IPS DF 6.9 (cell line): ENCODE results near the gene F12.

Experiments used
- DNase-seq: peaks from one replicate; pipeline ENCODE4 v3.0.0-alpha.2; 2013; ENCODE audit warnings: low read depth, low spot score
- H3K27ac ChIP-seq: one replicate; pipeline ENCODE4 v1.5.1; 2013; ENCODE audit warnings: low read length, control low read depth
- H3K27me3 ChIP-seq: 2 replicates; pipeline ENCODE4 v1.6.1; 2013; ENCODE audit warnings: mild to moderate bottlenecking, low read length; ENCODE audit not compliant: control insufficient read depth, insufficient read depth
- H3K36me3 ChIP-seq: 2 replicates; pipeline ENCODE4 v1.6.1; 2013; ENCODE audit warnings: low read length; ENCODE audit not compliant: control insufficient read depth, insufficient read depth
- H3K4me1 ChIP-seq: 2 replicates; pipeline ENCODE4 v1.6.1; 2013; ENCODE audit warnings: low read length; ENCODE audit not compliant: control insufficient read depth, insufficient read depth
- H3K4me3 ChIP-seq: 2 replicates; pipeline ENCODE4 v1.5.1; 2013; ENCODE audit warnings: mild to moderate bottlenecking, low read length
- H3K9me3 ChIP-seq: 2 replicates; pipeline ENCODE4 v1.6.1; 2013; ENCODE audit warnings: low read length, inconsistent platforms; ENCODE audit not compliant: control insufficient read depth, insufficient read depth
- WGBS: extraction: QIAGEN DNeasy Blood & Tissue Kit; methylation state at CpG from one replicate; pipeline ENCODE4 v1.1.7; 2013; ENCODE audit warnings: mixed read lengths, missing lambda C conversion rate; ENCODE audit not compliant: insufficient read length, insufficient coverage; 5-methylcytosine and 5-hydroxymethylcytosine counted together

F12 gene

GRCh38 chr5:177409043-177409801 lies at the start of gene F12:
Gene F12 (minus strand): TSS chr5:177409564. CDS start chr5:177409527, 37 bp downstream.
- no CpG with 5 or more reads among the region's 9 CpGs for WGBS
- peaks cover 15% of the 10 kb centered on the region; the same call in 1 of the 2 replicates for H3K27me3 ChIP-seq

DNA sequence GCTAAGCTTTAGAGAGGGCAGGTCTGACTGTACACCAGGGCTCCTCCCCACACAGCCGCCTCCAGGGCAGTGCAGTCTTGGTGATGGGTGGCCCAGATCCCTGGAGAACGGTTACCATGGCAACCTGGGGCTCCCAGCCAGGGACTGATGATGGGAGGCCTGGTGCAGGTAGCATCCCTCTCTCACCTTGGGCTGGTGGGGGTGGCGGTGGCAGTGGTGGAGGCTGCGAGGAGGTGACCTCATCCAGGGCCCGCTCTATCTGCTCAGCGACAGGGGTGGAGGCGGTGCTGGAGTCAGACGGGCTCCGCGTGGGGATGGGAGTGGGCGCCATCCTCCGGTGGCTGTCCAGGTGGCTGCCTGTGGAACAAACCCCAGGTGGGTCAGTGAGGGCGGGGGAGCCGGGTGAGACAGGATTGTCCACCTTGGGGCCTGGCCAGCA lies 49.6 kb upstream of the F12 start:
- Histone ChIP-seq H3K4me1 (peaks cover 3% of the 10 kb centered on the region), H3K27me3 (no peaks in the 10 kb centered on the region), H3K27ac (no peak overlapping the region), H3K36me3 (peaks cover 37% of the 10 kb centered on the region), H3K4me3 (no peak overlapping the region), H3K9me3 (no peaks in the 10 kb centered on the region)
- no CpG with 5 or more reads among the region's 14 CpGs for WGBS
- DNase-seq: no peak

More at GRCh38 chr5:177409043-177409801, at the start of gene F12:
- no peaks in the 10 kb centered on the region for H3K9me3 ChIP-seq
- no peak for DNase-seq
- no peaks in the 10 kb centered on the region for H3K36me3 ChIP-seq
- H3K4me1 ChIP-seq: no peaks in the 10 kb centered on the region; the same call in 1 of the 2 replicates
- no peak within 1 kb of the TSS for H3K4me3 ChIP-seq
- no peak within 1 kb of the TSS for H3K27ac ChIP-seq

GRCh38 chr5:177457852-177458681 lies 48.7 kb upstream of the F12 start:
- H3K4me1 ChIP-seq: peaks cover 5% of the 10 kb centered on the region
- H3K4me3 ChIP-seq: no peak overlapping the region
- no CpG with 5 or more reads among the region's 20 CpGs for WGBS
- no peak overlapping the region for H3K27ac ChIP-seq
- H3K27me3 ChIP-seq: no peaks in the 10 kb centered on the region
- DNase-seq: no peak
- H3K36me3 ChIP-seq: peaks cover 33% of the 10 kb centered on the region
- no peaks in the 10 kb centered on the region for H3K9me3 ChIP-seq

- no peaks in the 10 kb centered on the region for H3K9me3 ChIP-seq
- H3K27ac ChIP-seq: no peak overlapping the region
- peak; percentile 93 for DNase-seq
- H3K4me1 ChIP-seq: peaks cover 6% of the 10 kb centered on the region
- H3K4me3 ChIP-seq: no peak overlapping the region
- no peaks in the 10 kb centered on the region for H3K27me3 ChIP-seq
- peaks cover 33% of the 10 kb centered on the region for H3K36me3 ChIP-seq
- no CpG with 5 or more reads among the region's 24 CpGs for whole genome bisulfite sequencing
These were observed 47.9 kb upstream of the F12 start for GRCh38 chr5:177456976-177457851.

DNA sequence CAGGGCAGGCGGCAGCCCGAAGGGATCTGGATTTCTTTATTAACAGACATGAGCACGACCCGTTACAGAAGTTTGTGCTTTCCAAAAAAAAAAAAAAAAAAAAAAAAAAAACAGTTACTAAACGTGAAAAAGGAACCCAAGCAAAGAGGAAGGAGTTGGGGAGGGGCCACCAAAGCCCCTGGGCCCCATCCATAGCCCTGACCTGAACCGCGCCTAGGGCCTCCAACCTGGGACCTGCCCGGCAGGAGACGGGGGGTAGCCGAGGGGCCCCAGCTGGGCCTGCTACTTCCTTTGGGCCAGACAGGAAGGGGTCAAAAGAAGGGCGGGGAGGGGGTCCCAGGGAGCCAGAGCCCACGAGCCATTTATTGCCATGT lies 47.2 kb upstream of the F12 start:
- no peaks in the 10 kb centered on the region for H3K27me3 ChIP-seq
- peaks cover 6% of the 10 kb centered on the region for H3K4me1 ChIP-seq
- peaks cover 33% of the 10 kb centered on the region for H3K36me3 ChIP-seq
- no peaks in the 10 kb centered on the region for H3K9me3 ChIP-seq
- no peak for DNase-seq
- no peak overlapping the region for H3K4me3 ChIP-seq
- no peak overlapping the region for H3K27ac ChIP-seq
- no CpG with 5 or more reads among the region's 12 CpGs for WGBS

DNA sequence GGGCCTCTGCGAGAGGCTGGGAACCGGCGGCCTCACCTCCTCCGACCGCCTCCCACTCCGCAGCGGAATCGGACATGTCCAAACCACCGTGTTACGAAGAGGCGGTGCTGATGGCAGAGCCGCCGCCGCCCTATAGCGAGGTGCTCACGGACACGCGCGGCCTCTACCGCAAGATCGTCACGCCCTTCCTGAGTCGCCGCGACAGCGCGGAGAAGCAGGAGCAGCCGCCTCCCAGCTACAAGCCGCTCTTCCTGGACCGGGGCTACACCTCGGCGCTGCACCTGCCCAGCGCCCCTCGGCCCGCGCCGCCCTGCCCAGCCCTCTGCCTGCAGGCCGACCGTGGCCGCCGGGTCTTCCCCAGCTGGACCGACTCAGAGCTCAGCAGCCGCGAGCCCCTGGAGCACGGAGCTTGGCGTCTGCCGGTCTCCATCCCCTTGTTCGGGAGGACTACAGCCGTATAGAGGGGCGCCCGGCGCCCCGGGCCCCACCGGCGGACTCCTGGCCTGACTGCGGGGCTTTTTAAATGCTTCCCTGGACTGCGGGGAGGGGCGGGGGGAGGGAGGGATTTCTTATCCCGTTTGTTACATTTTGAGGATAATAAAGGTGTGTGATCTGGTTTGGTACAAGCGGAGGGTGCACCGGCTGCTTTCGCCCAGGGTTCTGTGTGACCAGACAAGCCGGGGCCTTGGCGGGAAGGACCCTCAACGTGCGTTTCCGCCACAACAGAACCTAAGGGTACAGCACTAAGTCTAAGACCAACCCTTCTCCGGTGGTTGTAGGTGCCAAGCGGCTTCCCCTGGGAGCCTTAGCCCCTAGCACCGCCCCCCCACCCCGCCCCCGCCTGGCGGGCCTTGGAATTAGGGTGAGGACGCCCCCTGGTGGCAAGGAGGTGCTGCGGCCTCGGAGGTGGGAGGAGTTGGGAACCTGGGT lies 46.6 kb upstream of the F12 start:
- Histone ChIP-seq H3K36me3 (peaks cover 31% of the 10 kb centered on the region), H3K9me3 (no peaks in the 10 kb centered on the region), H3K27me3 (no peaks in the 10 kb centered on the region), H3K4me3 (peak overlapping the region; percentile 74), H3K4me1 (peaks cover 6% of the 10 kb centered on the region), H3K27ac (no peak overlapping the region)
- DNase-seq: no peak
- WGBS: no CpG with 5 or more reads among the region's 76 CpGs

DNA sequence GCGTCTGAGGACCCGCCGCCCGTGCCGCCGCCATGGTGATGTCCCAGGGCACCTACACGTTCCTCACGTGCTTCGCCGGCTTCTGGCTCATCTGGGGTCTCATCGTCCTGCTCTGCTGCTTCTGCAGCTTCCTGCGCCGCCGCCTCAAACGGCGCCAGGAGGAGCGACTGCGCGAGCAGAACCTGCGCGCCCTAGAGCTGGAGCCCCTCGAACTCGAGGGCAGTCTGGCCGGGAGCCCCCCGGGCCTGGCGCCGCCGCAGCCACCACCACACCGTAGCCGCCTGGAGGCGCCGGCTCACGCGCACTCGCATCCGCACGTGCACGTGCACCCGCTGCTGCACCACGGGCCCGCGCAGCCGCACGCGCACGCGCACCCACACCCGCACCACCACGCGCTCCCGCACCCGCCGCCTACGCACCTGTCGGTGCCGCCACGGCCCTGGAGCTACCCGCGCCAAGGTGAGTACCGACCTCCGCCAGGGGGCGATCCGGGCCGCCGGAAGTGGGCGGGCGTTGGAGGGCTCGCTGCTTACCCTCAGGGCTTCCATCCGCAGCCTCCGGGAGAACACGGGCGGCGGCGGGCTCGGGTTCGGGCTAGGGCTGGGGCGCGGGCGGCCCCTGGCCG lies 45.8 kb upstream of the F12 start:
- no peak for DNase-seq
- Histone ChIP-seq H3K27ac (no peak overlapping the region), H3K9me3 (no peaks in the 10 kb centered on the region), H3K27me3 (no peaks in the 10 kb centered on the region), H3K4me1 (peaks cover 6% of the 10 kb centered on the region), H3K4me3 (peak overlapping the region; percentile 74), H3K36me3 (peaks cover 26% of the 10 kb centered on the region)
- no CpG with 5 or more reads among the region's 80 CpGs for WGBS

DNA sequence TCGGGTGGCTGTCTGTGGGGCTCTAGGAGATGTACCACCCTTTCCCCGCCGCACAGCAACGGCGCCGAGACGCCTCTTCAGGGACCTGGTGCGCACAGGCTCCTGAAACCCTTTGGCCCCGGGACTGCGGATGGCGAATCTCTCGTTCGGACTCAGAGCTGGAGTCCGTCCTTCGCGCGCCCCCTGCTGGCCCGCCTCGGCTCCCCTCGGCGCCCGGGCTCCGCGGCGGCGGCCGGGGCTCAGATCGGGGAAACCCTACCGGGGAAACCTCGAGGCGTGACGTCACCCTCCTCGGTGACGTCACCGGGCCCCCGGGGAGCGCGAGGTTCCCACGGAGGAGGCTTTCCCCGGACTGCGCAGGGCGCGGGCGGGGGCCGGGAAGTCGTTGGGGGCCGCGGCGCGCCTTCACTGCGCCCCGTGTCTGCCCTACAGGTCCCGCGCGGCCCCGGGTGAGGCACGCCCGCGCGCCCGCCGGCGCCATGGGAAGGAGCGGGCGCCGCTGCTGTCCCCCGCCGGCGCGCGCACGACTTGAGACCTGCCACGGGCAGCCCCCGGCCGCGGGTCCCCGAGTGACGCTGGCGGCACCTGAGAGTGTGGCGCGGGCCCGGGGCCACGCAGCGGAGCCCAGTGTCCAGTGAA lies 45.2 kb upstream of the F12 start:
- peaks cover 6% of the 10 kb centered on the region for H3K4me1 ChIP-seq
- WGBS: no CpG with 5 or more reads among the region's 84 CpGs
- H3K27me3 ChIP-seq: no peaks in the 10 kb centered on the region
- no peak for DNase-seq
- H3K9me3 ChIP-seq: no peaks in the 10 kb centered on the region
- no peak overlapping the region for H3K27ac ChIP-seq
- peak overlapping the region; percentile 74 for H3K4me3 ChIP-seq
- H3K36me3 ChIP-seq: peaks cover 21% of the 10 kb centered on the region
